Measurements from ENCODE around the gene GPN2.
"Not testable (repeated sequence)": the region's sequence is repeated elsewhere in the genome, so short reads cannot be mapped to it uniquely, and the experiment has no call there.

The GPN2 gene

GRCh38 chr1:26857473-26858060 lies 32.5 kb downstream of the GPN2 start:
- DNase-seq = no peak

- no peak for DNase-seq
These were observed 33.2 kb downstream of the GPN2 start for GRCh38 chr1:26856604-26857469.

GRCh38 chr1:26856181-26856580 lies 33.9 kb downstream of the GPN2 start:
- no peak for DNase-seq

GRCh38 chr1:26855636-26856035 lies 34.4 kb downstream of the GPN2 start:
- DNase-seq = no peak

- DNase-seq = no peak
These were observed 35.2 kb downstream of the GPN2 start for GRCh38 chr1:26854906-26855305.

- no peak for DNase-seq
These were observed 36.5 kb downstream of the GPN2 start for GRCh38 chr1:26853600-26853999.

- peak; percentile 47 for DNase-seq
These were observed 36.9 kb downstream of the GPN2 start for GRCh38 chr1:26853156-26853555.

- DNase-seq = no peak
These were observed 37.4 kb downstream of the GPN2 start for GRCh38 chr1:26852701-26853100.

GRCh38 chr1:26851106-26851684 lies 38.9 kb downstream of the GPN2 start:
- no peak for DNase-seq

GRCh38 chr1:26848941-26849774 lies 40.9 kb downstream of the GPN2 start:
- DNase-seq = no peak

GRCh38 chr1:26848499-26848898 lies 41.6 kb downstream of the GPN2 start:
- DNase-seq = no peak

- not testable (repeated sequence) for DNase-seq
These were observed 42.3 kb downstream of the GPN2 start for GRCh38 chr1:26847826-26848225.

GRCh38 chr1:26844424-26845196 lies 45.5 kb downstream of the GPN2 start:
- no peak for DNase-seq

GRCh38 chr1:26839779-26840178 lies 50.3 kb downstream of the GPN2 start:
- DNase-seq = no peak

- DNase-seq = no peak
These were observed 50.8 kb downstream of the GPN2 start for GRCh38 chr1:26839339-26839722.

GRCh38 chr1:26838474-26839338 lies 51.4 kb downstream of the GPN2 start:
- no peak for DNase-seq

GRCh38 chr1:26837665-26838064 lies 52.4 kb downstream of the GPN2 start:
- not testable (repeated sequence) for DNase-seq

GRCh38 chr1:26833432-26834405 lies 56.4 kb downstream of the GPN2 start:
- no peak for DNase-seq

GRCh38 chr1:26832249-26832960 lies 57.7 kb downstream of the GPN2 start:
- DNase-seq = no peak
